GM23338 (cell line): ENCODE results near the gene CAST. TPM values are rescaled to one million over a fixed set of nuclear protein-coding genes. Genes with fewer than 3 reads are reported as not detected.

ENCODE experiments used
- ATAC-seq: fragments of 200-7000 bp; cut with Tn5 transposase; 3 replicates; pipeline ENCODE4 v1.9.1; 2020
- DNase-seq: peaks from one replicate; pipeline ENCODE4 v3.0.0-alpha.2; 2015; ENCODE audit warnings: low spot score
- H2AFZ ChIP-seq: fragments of 200-600 bp; sonication (generic); 2 replicates; pipeline ENCODE4 v1.8.0; 2016; ENCODE audit warnings: antibody characterized with exemption, mild to moderate bottlenecking, moderate library complexity
- H3F3A ChIP-seq: fragments of 200-600 bp; sonication (generic); replicated peaks from 2 replicates; pipeline ENCODE4 v1.8.0; 2017; ENCODE audit warnings: antibody characterized with exemption, mixed run types, low read depth
- H3K27ac ChIP-seq: fragments of 200-600 bp; sonication (generic); 2 replicates; pipeline ENCODE4 v1.6.1; 2016; ENCODE audit warnings: low read depth
- H3K27me3 ChIP-seq: fragments of 200-600 bp; sonication (generic); 2 replicates; pipeline ENCODE4 v1.8.0; 2016; ENCODE audit warnings: mild to moderate bottlenecking, mixed run types, moderate library complexity; ENCODE audit not compliant: insufficient read depth
- H3K36me3 ChIP-seq: fragments of 200-600 bp; sonication (generic); 2 replicates; pipeline ENCODE4 v1.8.0; 2016; ENCODE audit warnings: mild to moderate bottlenecking; ENCODE audit not compliant: insufficient read depth
- H3K4me1 ChIP-seq: fragments of 200-600 bp; sonication (generic); 2 replicates; pipeline ENCODE4 v1.8.0; 2016; ENCODE audit warnings: mild to moderate bottlenecking, moderate library complexity; ENCODE audit not compliant: insufficient read depth
- H3K4me2 ChIP-seq: fragments of 200-600 bp; sonication (generic); 2 replicates; pipeline ENCODE4 v1.7.1; 2017; ENCODE audit warnings: mixed run types
- H3K4me3 ChIP-seq: fragments of 200-600 bp; sonication (generic); 2 replicates; pipeline ENCODE4 v1.6.1; 2016; ENCODE audit warnings: mixed run types
- H3K79me2 ChIP-seq: fragments of 200-600 bp; sonication (generic); replicated peaks from 2 replicates; pipeline ENCODE4 v1.8.0; 2017; ENCODE audit warnings: mild to moderate bottlenecking; ENCODE audit not compliant: insufficient read depth
- H3K9me2 ChIP-seq: fragments of 200-600 bp; sonication (generic); 2 replicates; pipeline ENCODE4 v1.8.0; 2017; ENCODE audit not compliant: insufficient read depth
- H4K20me1 ChIP-seq: fragments of 200-600 bp; sonication (generic); replicated peaks from 2 replicates; pipeline ENCODE4 v1.8.0; 2017; ENCODE audit warnings: mild to moderate bottlenecking; ENCODE audit not compliant: insufficient read depth
- H3K27ac Mint-ChIP-seq: 2 replicates; pipeline ENCODE4 v1.8.0; 2020; ENCODE audit warnings: inconsistent platforms, mild to moderate bottlenecking, moderate library complexity, mixed read lengths
- H3K27me3 Mint-ChIP-seq: 3 replicates; pipeline ENCODE4 v1.8.0; 2022; ENCODE audit warnings: low read depth, mild to moderate bottlenecking, moderate library complexity, mixed read lengths, inconsistent platforms; ENCODE audit not compliant: insufficient read depth, poor library complexity
- H3K36me3 Mint-ChIP-seq: 3 replicates; pipeline ENCODE4 v1.8.0; 2021; ENCODE audit warnings: low read depth, mild to moderate bottlenecking, inconsistent platforms, moderate library complexity, mixed read lengths
- H3K4me1 Mint-ChIP-seq: 3 replicates; pipeline ENCODE4 v1.8.0; 2020; ENCODE audit warnings: mild to moderate bottlenecking, inconsistent platforms, mixed read lengths
- H3K4me3 Mint-ChIP-seq: 3 replicates; pipeline ENCODE4 v1.8.0; 2021; ENCODE audit warnings: moderate library complexity, mild to moderate bottlenecking, inconsistent platforms, mixed read lengths
- H3K9me3 Mint-ChIP-seq: 3 replicates; pipeline ENCODE4 v1.8.0; 2020; ENCODE audit warnings: moderate library complexity, mild to moderate bottlenecking, inconsistent platforms, mixed read lengths
- CREB1 ChIP-seq: fragments of 250-450 bp; sonication (Bioruptor Pico); IDR thresholded peaks from 2 replicates; pipeline ENCODE4 v1.5.0; 2020; ENCODE audit warnings: low read depth, mild to moderate bottlenecking, moderate library complexity
- EZH2 ChIP-seq: fragments of 200-600 bp; sonication (generic); IDR thresholded peaks from one replicate; pipeline ENCODE4 v1.8.0; 2017; ENCODE audit warnings: antibody characterized with exemption, mild to moderate bottlenecking, low read depth; ENCODE audit not compliant: unreplicated experiment
- EZH2phosphoT487 ChIP-seq: fragments of 200-600 bp; sonication (generic); IDR thresholded peaks from one replicate; pipeline ENCODE4 v1.8.1; 2018; ENCODE audit warnings: antibody characterized with exemption; ENCODE audit not compliant: unreplicated experiment
- JUNB ChIP-seq: IDR thresholded peaks from one replicate; pipeline ENCODE4 v1.6.1; 2016; ENCODE audit warnings: antibody characterized with exemption; ENCODE audit not compliant: unreplicated experiment
- NANOG ChIP-seq: IDR thresholded peaks from 2 replicates; pipeline ENCODE4 v1.6.1; 2016; ENCODE audit warnings: antibody characterized with exemption, borderline replicate concordance
- POLR2AphosphoS5 ChIP-seq: IDR thresholded peaks from 2 replicates; pipeline ENCODE4 v1.6.1; 2016; ENCODE audit warnings: antibody characterized with exemption, low read depth
- STAT1 ChIP-seq: IDR thresholded peaks from one replicate; pipeline ENCODE4 v1.6.1; 2016; ENCODE audit warnings: antibody characterized with exemption; ENCODE audit not compliant: unreplicated experiment
- ZNF114 ChIP-seq: fragments of 250-450 bp; sonication (Bioruptor Pico); IDR thresholded peaks from 2 replicates; pipeline ENCODE4 v1.5.0; 2020; ENCODE audit warnings: mild to moderate bottlenecking, moderate library complexity
- ZNF331 ChIP-seq: fragments of 250-450 bp; sonication (Bioruptor Pico); IDR thresholded peaks from 2 replicates; pipeline ENCODE4 v1.5.0; 2020; ENCODE audit warnings: low read depth, mild to moderate bottlenecking, moderate library complexity
- polyA plus RNA-seq: library from polyadenylated mRNA; unstranded; fragments of >200 nt; fragmentation: Nextera tagmentation; extraction: Ambion mirVana; gene quantifications from 2 replicates; pipeline ENCODE4 v1.2.1, GENCODE V29; 2016
- total RNA-seq: library from RNA; depleted of rRNA; stranded (reverse); fragments of >200 nt; shearing (Covaris generic); gene quantifications from 2 replicates; pipeline ENCODE4 v1.2.3, GENCODE V29; 2014
- TF ChIP-seq, protein P1 (sequence below): IDR thresholded peaks from 2 replicates; pipeline ENCODE4 v1.6.1; 2016; ENCODE audit warnings: antibody characterized with exemption
- TF ChIP-seq, protein P2 (sequence below): fragments of 250-450 bp; sonication (Bioruptor Pico); IDR thresholded peaks from 2 replicates; pipeline ENCODE4 v1.5.0; 2020; ENCODE audit warnings: mild to moderate bottlenecking, moderate library complexity
- TF ChIP-seq, protein P3 (sequence below), 2 experiments: fragments of 200-600 bp in 1 of 2; sonication (generic) in 1 of 2; conservative IDR thresholded peaks; 2 replicates each; pipeline versions ENCODE4 v1.5.1 to v1.6.1; 2016 to 2017; ENCODE audit warnings: antibody characterized with exemption in 2 of 2, low read depth in 2 of 2, mild to moderate bottlenecking in 2 of 2, moderate library complexity in 1 of 2
- TF ChIP-seq, protein P4 (sequence below): IDR thresholded peaks from one replicate; pipeline ENCODE4 v1.6.1; 2018; ENCODE audit warnings: antibody characterized with exemption; ENCODE audit not compliant: unreplicated experiment

CAST gene
- total and polyA plus RNA-seq, 2 experiments from 2014 or later, result 37.9 to 57.7 TPM

DNA sequence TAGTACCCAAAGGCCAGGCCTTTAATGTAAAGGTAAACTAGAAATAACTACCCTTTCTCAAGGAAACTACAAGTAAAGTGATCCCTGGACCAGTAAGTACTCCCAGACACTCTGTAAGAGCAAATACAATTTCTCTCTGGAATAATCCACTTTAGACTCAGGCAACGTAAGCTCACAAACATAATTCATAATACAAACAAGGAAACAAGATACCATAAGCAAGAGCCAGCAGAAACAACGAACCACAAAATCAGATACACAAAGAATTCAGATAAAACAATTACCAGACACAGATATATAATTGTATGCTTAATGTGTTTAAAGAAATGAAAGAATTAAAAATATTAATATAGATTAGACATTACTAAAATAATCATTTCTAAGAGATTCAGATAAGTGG is 133.4 kb downstream of the CAST start:
- H3F3A ChIP-seq, result no peaks in the 10 kb centered on the region
- no peaks in the 10 kb centered on the region for H3K27me3 ChIP-seq
- no peaks in the 10 kb centered on the region for H3K79me2 ChIP-seq
- H3K9me2 ChIP-seq, result no peaks in the 10 kb centered on the region
- 0 out of 2 replicates have a peak, but pooled peaks cover 3% of the 10 kb centered on the region for H4K20me1 ChIP-seq
- no peak overlapping the region for H3K27ac Mint-ChIP-seq
- H3K36me3 ChIP-seq, result no peaks in the 10 kb centered on the region; the same call in none of the 2 replicates
- H3K27me3 Mint-ChIP-seq, result no peaks in the 10 kb centered on the region
- H2AFZ ChIP-seq, result no peak overlapping the region
- DNase-seq, result no peak
- H3K36me3 Mint-ChIP-seq, result peaks cover 18% of the 10 kb centered on the region
- H3K9me3 Mint-ChIP-seq, result no peaks in the 10 kb centered on the region
- H3K4me3 Mint-ChIP-seq, result no peak overlapping the region
- no peak overlapping the region for H3K4me3 ChIP-seq
- no peak overlapping the region for H3K27ac ChIP-seq
- no peaks in the 10 kb centered on the region for H3K4me1 ChIP-seq
- peaks cover 13% of the 10 kb centered on the region for H3K4me1 Mint-ChIP-seq
- no peak for ATAC-seq
- no peak overlapping the region for H3K4me2 ChIP-seq
- TF ChIP-seq, protein P1, sequence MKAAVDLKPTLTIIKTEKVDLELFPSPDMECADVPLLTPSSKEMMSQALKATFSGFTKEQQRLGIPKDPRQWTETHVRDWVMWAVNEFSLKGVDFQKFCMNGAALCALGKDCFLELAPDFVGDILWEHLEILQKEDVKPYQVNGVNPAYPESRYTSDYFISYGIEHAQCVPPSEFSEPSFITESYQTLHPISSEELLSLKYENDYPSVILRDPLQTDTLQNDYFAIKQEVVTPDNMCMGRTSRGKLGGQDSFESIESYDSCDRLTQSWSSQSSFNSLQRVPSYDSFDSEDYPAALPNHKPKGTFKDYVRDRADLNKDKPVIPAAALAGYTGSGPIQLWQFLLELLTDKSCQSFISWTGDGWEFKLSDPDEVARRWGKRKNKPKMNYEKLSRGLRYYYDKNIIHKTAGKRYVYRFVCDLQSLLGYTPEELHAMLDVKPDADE, result no peak
- TF ChIP-seq, protein P2, sequence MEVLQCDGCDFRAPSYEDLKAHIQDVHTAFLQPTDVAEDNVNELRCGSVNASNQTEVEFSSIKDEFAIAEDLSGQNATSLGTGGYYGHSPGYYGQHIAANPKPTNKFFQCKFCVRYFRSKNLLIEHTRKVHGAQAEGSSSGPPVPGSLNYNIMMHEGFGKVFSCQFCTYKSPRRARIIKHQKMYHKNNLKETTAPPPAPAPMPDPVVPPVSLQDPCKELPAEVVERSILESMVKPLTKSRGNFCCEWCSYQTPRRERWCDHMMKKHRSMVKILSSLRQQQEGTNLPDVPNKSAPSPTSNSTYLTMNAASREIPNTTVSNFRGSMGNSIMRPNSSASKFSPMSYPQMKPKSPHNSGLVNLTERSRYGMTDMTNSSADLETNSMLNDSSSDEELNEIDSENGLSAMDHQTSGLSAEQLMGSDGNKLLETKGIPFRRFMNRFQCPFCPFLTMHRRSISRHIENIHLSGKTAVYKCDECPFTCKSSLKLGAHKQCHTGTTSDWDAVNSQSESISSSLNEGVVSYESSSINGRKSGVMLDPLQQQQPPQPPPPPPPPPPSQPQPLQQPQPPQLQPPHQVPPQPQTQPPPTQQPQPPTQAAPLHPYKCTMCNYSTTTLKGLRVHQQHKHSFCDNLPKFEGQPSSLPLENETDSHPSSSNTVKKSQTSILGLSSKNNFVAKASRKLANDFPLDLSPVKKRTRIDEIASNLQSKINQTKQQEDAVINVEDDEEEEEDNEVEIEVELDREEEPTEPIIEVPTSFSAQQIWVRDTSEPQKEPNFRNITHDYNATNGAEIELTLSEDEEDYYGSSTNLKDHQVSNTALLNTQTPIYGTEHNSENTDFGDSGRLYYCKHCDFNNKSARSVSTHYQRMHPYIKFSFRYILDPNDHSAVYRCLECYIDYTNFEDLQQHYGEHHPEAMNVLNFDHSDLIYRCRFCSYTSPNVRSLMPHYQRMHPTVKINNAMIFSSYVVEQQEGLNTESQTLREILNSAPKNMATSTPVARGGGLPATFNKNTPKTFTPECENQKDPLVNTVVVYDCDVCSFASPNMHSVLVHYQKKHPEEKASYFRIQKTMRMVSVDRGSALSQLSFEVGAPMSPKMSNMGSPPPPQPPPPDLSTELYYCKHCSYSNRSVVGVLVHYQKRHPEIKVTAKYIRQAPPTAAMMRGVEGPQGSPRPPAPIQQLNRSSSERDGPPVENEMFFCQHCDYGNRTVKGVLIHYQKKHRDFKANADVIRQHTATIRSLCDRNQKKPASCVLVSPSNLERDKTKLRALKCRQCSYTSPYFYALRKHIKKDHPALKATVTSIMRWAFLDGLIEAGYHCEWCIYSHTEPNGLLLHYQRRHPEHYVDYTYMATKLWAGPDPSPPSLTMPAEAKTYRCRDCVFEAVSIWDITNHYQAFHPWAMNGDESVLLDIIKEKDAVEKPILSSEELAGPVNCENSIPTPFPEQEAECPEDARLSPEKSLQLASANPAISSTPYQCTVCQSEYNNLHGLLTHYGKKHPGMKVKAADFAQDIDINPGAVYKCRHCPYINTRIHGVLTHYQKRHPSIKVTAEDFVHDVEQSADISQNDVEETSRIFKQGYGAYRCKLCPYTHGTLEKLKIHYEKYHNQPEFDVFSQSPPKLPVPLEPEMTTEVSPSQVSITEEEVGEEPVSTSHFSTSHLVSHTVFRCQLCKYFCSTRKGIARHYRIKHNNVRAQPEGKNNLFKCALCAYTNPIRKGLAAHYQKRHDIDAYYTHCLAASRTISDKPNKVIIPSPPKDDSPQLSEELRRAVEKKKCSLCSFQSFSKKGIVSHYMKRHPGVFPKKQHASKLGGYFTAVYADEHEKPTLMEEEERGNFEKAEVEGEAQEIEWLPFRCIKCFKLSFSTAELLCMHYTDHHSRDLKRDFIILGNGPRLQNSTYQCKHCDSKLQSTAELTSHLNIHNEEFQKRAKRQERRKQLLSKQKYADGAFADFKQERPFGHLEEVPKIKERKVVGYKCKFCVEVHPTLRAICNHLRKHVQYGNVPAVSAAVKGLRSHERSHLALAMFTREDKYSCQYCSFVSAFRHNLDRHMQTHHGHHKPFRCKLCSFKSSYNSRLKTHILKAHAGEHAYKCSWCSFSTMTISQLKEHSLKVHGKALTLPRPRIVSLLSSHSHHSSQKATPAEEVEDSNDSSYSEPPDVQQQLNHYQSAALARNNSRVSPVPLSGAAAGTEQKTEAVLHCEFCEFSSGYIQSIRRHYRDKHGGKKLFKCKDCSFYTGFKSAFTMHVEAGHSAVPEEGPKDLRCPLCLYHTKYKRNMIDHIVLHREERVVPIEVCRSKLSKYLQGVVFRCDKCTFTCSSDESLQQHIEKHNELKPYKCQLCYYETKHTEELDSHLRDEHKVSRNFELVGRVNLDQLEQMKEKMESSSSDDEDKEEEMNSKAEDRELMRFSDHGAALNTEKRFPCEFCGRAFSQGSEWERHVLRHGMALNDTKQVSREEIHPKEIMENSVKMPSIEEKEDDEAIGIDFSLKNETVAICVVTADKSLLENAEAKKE (CRISPR knock-in tag), result no peak
- TF ChIP-seq, protein P3, sequence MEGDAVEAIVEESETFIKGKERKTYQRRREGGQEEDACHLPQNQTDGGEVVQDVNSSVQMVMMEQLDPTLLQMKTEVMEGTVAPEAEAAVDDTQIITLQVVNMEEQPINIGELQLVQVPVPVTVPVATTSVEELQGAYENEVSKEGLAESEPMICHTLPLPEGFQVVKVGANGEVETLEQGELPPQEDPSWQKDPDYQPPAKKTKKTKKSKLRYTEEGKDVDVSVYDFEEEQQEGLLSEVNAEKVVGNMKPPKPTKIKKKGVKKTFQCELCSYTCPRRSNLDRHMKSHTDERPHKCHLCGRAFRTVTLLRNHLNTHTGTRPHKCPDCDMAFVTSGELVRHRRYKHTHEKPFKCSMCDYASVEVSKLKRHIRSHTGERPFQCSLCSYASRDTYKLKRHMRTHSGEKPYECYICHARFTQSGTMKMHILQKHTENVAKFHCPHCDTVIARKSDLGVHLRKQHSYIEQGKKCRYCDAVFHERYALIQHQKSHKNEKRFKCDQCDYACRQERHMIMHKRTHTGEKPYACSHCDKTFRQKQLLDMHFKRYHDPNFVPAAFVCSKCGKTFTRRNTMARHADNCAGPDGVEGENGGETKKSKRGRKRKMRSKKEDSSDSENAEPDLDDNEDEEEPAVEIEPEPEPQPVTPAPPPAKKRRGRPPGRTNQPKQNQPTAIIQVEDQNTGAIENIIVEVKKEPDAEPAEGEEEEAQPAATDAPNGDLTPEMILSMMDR (conservative IDR thresholded peaks at IDR 0.05; ENCODE audit: low read depth in 2 of 2), result no peak
- TF ChIP-seq EZH2phosphoT487 (no peak), POLR2AphosphoS5 (no peak), NANOG (no peak), STAT1 (no peak), ZNF114 (no peak), EZH2 (no peak), JUNB (no peak), CREB1 (no peak), ZNF331 (no peak)
- TF ChIP-seq, protein P4, sequence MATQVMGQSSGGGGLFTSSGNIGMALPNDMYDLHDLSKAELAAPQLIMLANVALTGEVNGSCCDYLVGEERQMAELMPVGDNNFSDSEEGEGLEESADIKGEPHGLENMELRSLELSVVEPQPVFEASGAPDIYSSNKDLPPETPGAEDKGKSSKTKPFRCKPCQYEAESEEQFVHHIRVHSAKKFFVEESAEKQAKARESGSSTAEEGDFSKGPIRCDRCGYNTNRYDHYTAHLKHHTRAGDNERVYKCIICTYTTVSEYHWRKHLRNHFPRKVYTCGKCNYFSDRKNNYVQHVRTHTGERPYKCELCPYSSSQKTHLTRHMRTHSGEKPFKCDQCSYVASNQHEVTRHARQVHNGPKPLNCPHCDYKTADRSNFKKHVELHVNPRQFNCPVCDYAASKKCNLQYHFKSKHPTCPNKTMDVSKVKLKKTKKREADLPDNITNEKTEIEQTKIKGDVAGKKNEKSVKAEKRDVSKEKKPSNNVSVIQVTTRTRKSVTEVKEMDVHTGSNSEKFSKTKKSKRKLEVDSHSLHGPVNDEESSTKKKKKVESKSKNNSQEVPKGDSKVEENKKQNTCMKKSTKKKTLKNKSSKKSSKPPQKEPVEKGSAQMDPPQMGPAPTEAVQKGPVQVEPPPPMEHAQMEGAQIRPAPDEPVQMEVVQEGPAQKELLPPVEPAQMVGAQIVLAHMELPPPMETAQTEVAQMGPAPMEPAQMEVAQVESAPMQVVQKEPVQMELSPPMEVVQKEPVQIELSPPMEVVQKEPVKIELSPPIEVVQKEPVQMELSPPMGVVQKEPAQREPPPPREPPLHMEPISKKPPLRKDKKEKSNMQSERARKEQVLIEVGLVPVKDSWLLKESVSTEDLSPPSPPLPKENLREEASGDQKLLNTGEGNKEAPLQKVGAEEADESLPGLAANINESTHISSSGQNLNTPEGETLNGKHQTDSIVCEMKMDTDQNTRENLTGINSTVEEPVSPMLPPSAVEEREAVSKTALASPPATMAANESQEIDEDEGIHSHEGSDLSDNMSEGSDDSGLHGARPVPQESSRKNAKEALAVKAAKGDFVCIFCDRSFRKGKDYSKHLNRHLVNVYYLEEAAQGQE, result no peak
